G401 (cell line): ENCODE measurements around the gene ADRA1B. TPM values are rescaled to one million over a fixed set of nuclear protein-coding genes. Genes with fewer than 3 reads are reported as not detected.
A peak's percentile ranks its signal among the peaks of the same experiment; 100 is the strongest.
"Not testable (repeated sequence)": the region's sequence is repeated elsewhere in the genome, so short reads cannot be mapped to it uniquely, and the experiment has no call there.

Source experiments
- DNase-seq: peaks from one replicate; pipeline ENCODE4 v3.0.0-alpha.2; 2015; ENCODE audit warnings: low spot score
- in situ Hi-C: cut with HindIII; loops from 2 replicates; pipeline ENCODE4 v1.10.0; 2016; ENCODE audit warnings: low sequenced_read_pairs, mixed read lengths
- total RNA-seq: library from RNA; depleted of rRNA; stranded (reverse); fragments of >200 nt; shearing (Covaris generic); gene quantifications from 2 replicates; pipeline ENCODE4 v1.2.3, GENCODE V29; 2014; rRNA removed

ADRA1B gene
- total RNA-seq, 1 experiment from 2014 or later, result 41.4 TPM

- DNase-seq, result no peak
- in situ Hi-C loops, result no loop called here
These were observed 76.9 kb downstream of the ADRA1B start for GRCh38 chr5:159993194-159993593.

- in situ Hi-C loops, result no loop called here
- DNase-seq, result no peak
These were observed 79.6 kb downstream of the ADRA1B start for GRCh38 chr5:159995907-159996306.

- in situ Hi-C loops, result no loop called here
- peak; percentile 54 for DNase-seq
These were observed 85.2 kb downstream of the ADRA1B start for GRCh38 chr5:160001457-160001856.

GRCh38 chr5:160007514-160007913, 91.2 kb downstream of the ADRA1B start:
- DNase-seq, result no peak
- in situ Hi-C loops, result no loop called here

- in situ Hi-C loops, DNase-seq: not testable (repeated sequence)
These were observed 92.2 kb downstream of the ADRA1B start for GRCh38 chr5:160008529-160008876.

- DNase-seq, result peak; percentile 100
- in situ Hi-C loops, result no loop called here
These were observed 92.8 kb downstream of the ADRA1B start, which contains the start of gene TTC1 for GRCh38 chr5:160008877-160009590. Gene TTC1 (plus strand): TSS chr5:160009139. CDS start chr5:160010529, 1,390 bp downstream.

GRCh38 chr5:160009591-160009989, 93.3 kb downstream of the ADRA1B start:
- in situ Hi-C loops, result no loop called here
- DNase-seq, result no peak

GRCh38 chr5:160011471-160011870, 95.2 kb downstream of the ADRA1B start:
- no peak for DNase-seq
- in situ Hi-C loops, result no loop called here

- DNase-seq, in situ Hi-C loops: not testable (repeated sequence)
These were observed 97.9 kb downstream of the ADRA1B start for GRCh38 chr5:160014197-160014596.

GRCh38 chr5:160018945-160019625, 102.8 kb downstream of the ADRA1B start:
- in situ Hi-C loops, result no loop called here
- no peak for DNase-seq

GRCh38 chr5:160020266-160020770, 104.0 kb downstream of the ADRA1B start:
- in situ Hi-C loops, result no loop called here
- no peak for DNase-seq

- in situ Hi-C loops, result no loop called here
- DNase-seq, result no peak
These were observed 104.7 kb downstream of the ADRA1B start for GRCh38 chr5:160020964-160021363.

- peak; percentile 90 for DNase-seq
- in situ Hi-C loops, result no loop called here
These were observed 105.7 kb downstream of the ADRA1B start for GRCh38 chr5:160021831-160022446.

Other genes with a start within 250 kb of the ADRA1B start
- 35.6 and 47.2 TPM in 2 replicates for gene TTC1, start 92.7 kb downstream of the ADRA1B start, total RNA-seq
- gene PWWP2A, start 203.0 kb downstream of the ADRA1B start, total RNA-seq, result 49.5 and 82.4 TPM in 2 replicates